Stomach (tissue), 4 donors: ENCODE results near the gene MUC20.

ENCODE experiments used
- EP300 ChIP-seq: sonication (generic); formaldehyde crosslinking; IDR thresholded peaks from one replicate; pipeline ENCODE4 v1.6.1; 2017; ENCODE audit warnings: antibody characterized with exemption
- POLR2AphosphoS5 ChIP-seq, 3 donors: sonication (generic); formaldehyde crosslinking; IDR thresholded peaks; one replicate each; pipeline ENCODE4 v1.6.1; 2016; ENCODE audit warnings: antibody characterized with exemption in 3 of 3
- TF ChIP-seq, protein P1 (sequence below), 7 experiments: fragments of 450-650 bp in 4 of 7; fragments of 200-600 bp in 3 of 7; sonication (generic) in 3 of 7; IDR thresholded peaks; one replicate each; pipeline ENCODE4 v1.5.1; 2016 to 2019; ENCODE audit warnings: antibody characterized with exemption in 7 of 7, control low read depth in 2 of 7, mild to moderate bottlenecking in 1 of 7

DNA sequence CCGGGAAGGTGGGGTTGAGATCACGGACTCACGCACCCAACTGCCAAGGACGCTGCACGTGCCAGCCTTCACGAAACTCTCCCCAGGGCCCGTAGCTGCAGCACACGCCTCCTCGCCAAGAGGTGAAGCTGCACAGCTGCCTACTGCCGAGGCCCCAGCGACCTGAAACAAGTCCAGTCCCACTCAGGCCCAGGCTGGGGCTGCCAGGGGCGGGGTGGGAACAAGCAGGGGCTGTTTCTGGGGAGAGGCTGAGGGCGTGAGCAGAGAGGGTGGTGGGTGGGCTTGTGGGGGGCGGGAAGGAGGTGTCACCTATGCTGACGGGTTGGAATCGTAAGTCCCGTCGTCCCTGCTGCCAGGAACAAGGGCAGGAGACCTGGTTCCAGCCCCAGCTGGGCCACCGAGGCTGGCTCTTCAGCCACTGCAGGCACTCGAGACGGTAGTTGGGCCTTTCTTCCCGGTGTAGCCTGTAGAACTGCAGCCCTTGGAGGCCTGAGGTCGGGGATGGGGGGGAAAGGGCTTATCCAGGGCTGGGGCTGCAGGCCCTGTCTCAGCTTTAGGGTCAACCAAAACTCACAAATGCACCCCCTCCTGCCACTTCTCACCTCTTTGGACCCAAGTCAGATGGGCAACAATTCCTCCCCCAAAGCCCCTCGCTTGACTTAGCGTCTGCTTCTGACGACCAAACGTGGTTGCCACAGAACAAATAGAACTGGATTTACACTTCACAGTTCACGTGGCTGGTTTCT lies 44.4 kb downstream of the MUC20 start:
- TF ChIP-seq, protein P1, sequence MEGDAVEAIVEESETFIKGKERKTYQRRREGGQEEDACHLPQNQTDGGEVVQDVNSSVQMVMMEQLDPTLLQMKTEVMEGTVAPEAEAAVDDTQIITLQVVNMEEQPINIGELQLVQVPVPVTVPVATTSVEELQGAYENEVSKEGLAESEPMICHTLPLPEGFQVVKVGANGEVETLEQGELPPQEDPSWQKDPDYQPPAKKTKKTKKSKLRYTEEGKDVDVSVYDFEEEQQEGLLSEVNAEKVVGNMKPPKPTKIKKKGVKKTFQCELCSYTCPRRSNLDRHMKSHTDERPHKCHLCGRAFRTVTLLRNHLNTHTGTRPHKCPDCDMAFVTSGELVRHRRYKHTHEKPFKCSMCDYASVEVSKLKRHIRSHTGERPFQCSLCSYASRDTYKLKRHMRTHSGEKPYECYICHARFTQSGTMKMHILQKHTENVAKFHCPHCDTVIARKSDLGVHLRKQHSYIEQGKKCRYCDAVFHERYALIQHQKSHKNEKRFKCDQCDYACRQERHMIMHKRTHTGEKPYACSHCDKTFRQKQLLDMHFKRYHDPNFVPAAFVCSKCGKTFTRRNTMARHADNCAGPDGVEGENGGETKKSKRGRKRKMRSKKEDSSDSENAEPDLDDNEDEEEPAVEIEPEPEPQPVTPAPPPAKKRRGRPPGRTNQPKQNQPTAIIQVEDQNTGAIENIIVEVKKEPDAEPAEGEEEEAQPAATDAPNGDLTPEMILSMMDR (IDR thresholded peaks at IDR 0.05), result no peak
- TF ChIP-seq EP300, result no peak
- no peak for TF ChIP-seq POLR2AphosphoS5 (IDR thresholded peaks at IDR 0.05)
